DOHH2 (cell line): ENCODE measurements around the gene B4GALNT1.

Experiments
- H3F3A ChIP-seq: fragments of 200-600 bp; sonication (generic), shearing (Covaris generic); 2 replicates; pipeline ENCODE4 v1.6.0; 2016; ENCODE audit warnings: antibody characterized with exemption, mild to moderate bottlenecking; ENCODE audit not compliant: control insufficient read depth, insufficient read depth
- H3K27ac ChIP-seq: fragments of 200-600 bp; sonication (generic); 2 replicates; pipeline ENCODE4 v1.5.1; 2014; ENCODE audit warnings: low read depth, mild to moderate bottlenecking, low read length, moderate library complexity
- H3K27me3 ChIP-seq: fragments of 200-600 bp; sonication (generic); 2 replicates; pipeline ENCODE4 v1.6.1; 2014; ENCODE audit warnings: mild to moderate bottlenecking, low read length, mixed read lengths; ENCODE audit not compliant: control insufficient read depth
- H3K36me3 ChIP-seq: fragments of 200-600 bp; sonication (generic); 2 replicates; pipeline ENCODE4 v1.6.1; 2014; ENCODE audit warnings: mild to moderate bottlenecking, low read length, moderate library complexity, mixed read lengths; ENCODE audit not compliant: control insufficient read depth
- H3K4me1 ChIP-seq: fragments of 200-600 bp; sonication (generic); 2 replicates; pipeline ENCODE4 v1.6.1; 2014; ENCODE audit warnings: mild to moderate bottlenecking, low read length, mixed read lengths; ENCODE audit not compliant: control insufficient read depth
- H3K4me2 ChIP-seq: fragments of 200-600 bp; sonication (generic); 2 replicates; pipeline ENCODE4 v1.6.0; 2014; ENCODE audit warnings: mild to moderate bottlenecking, low read length, moderate library complexity
- H3K4me3 ChIP-seq: fragments of 200-600 bp; sonication (generic); 2 replicates; pipeline ENCODE4 v1.5.1; 2014; ENCODE audit warnings: mild to moderate bottlenecking, low read length, mixed read lengths
- H3K79me2 ChIP-seq: fragments of 200-600 bp; sonication (generic); 2 replicates; pipeline ENCODE4 v1.6.1; 2014; ENCODE audit warnings: mild to moderate bottlenecking, low read length, mixed read lengths; ENCODE audit not compliant: control insufficient read depth
- H3K9me2 ChIP-seq: fragments of 200-600 bp; sonication (generic); replicated peaks from 2 replicates; pipeline ENCODE4 v1.6.1; 2014; ENCODE audit warnings: mild to moderate bottlenecking, low read length, mixed read lengths; ENCODE audit not compliant: control insufficient read depth
- H3K9me3 ChIP-seq: fragments of 200-600 bp; sonication (generic); 2 replicates; pipeline ENCODE4 v1.6.1; 2014; ENCODE audit warnings: antibody characterized with exemption, low read length, mixed read lengths; ENCODE audit not compliant: control insufficient read depth, insufficient read depth
- H4K20me1 ChIP-seq: fragments of 200-600 bp; sonication (generic); 2 replicates; pipeline ENCODE4 v1.6.0; 2014; ENCODE audit warnings: low read depth, mild to moderate bottlenecking, antibody characterized with exemption, low read length, moderate library complexity; ENCODE audit not compliant: control insufficient read depth, insufficient read depth
- CTCF ChIP-seq: fragments of 200-600 bp; sonication (generic); IDR thresholded peaks from one replicate; pipeline ENCODE4 v1.5.1; 2014; ENCODE audit warnings: antibody characterized with exemption, mild to moderate bottlenecking, low read depth, low read length; ENCODE audit not compliant: poor library complexity, severe bottlenecking
- EZH2phosphoT487 ChIP-seq: fragments of 200-600 bp; sonication (generic); IDR thresholded peaks from 2 replicates; pipeline ENCODE4 v1.6.1; 2017; ENCODE audit warnings: borderline replicate concordance, mild to moderate bottlenecking, antibody characterized with exemption, low read length, moderate library complexity, mixed read lengths

Gene B4GALNT1

GRCh38 chr12:57583008-57583831 is 49.8 kb downstream of the B4GALNT1 start:
- no peaks in the 10 kb centered on the region for H3K79me2 ChIP-seq
- H3K36me3 ChIP-seq, result no peaks in the 10 kb centered on the region
- H4K20me1 ChIP-seq, result no peaks in the 10 kb centered on the region; the same call in 1 of the 2 replicates
- no peak overlapping the region for H3K27ac ChIP-seq
- no peaks in the 10 kb centered on the region for H3K9me2 ChIP-seq
- peaks cover 5% of the 10 kb centered on the region for H3K4me1 ChIP-seq
- peaks cover 57% of the 10 kb centered on the region for H3K27me3 ChIP-seq
- no peak overlapping the region for H3K4me3 ChIP-seq
- no peak for TF ChIP-seq EZH2phosphoT487
- peak; percentile 99 for TF ChIP-seq CTCF
- peak overlapping the region; percentile 34 for H3K4me2 ChIP-seq
- no peaks in the 10 kb centered on the region for H3K9me3 ChIP-seq
- H3F3A ChIP-seq, result no peaks in the 10 kb centered on the region

DNA sequence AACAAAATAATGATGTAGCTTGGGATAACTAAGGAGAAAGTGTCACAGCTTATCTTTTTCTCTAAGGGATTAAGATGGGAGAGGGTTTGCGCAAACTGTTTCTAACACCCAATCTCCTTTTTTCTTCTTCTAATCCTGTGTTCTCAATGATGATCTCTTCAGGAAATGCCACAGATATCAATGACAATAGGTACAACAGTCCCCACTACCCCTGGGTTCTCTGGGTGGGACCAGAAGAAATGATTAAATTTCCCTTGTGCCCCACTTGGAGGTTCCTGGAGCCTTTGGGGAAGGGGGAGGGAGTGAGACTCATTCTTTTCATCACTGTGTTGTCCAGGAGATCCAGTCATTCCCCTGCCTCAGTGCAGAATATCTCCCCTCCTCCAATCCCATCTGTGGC is 50.6 kb downstream of the B4GALNT1 start:
- H3K9me3 ChIP-seq, result no peaks in the 10 kb centered on the region
- no peak overlapping the region for H3K4me3 ChIP-seq
- peaks cover 5% of the 10 kb centered on the region for H3K4me1 ChIP-seq
- H3K27me3 ChIP-seq, result peaks cover 56% of the 10 kb centered on the region
- H3K9me2 ChIP-seq, result no peaks in the 10 kb centered on the region
- no peak overlapping the region for H3K4me2 ChIP-seq
- no peaks in the 10 kb centered on the region for H3K36me3 ChIP-seq
- no peaks in the 10 kb centered on the region; the same call in 1 of the 2 replicates for H4K20me1 ChIP-seq
- H3K79me2 ChIP-seq, result no peaks in the 10 kb centered on the region
- no peaks in the 10 kb centered on the region for H3F3A ChIP-seq
- TF ChIP-seq CTCF (no peak), EZH2phosphoT487 (no peak)
- H3K27ac ChIP-seq, result no peak overlapping the region

GRCh38 chr12:57581802-57582201 is 51.2 kb downstream of the B4GALNT1 start:
- H3K4me1 ChIP-seq, result peaks cover 5% of the 10 kb centered on the region
- H3K36me3 ChIP-seq, result no peaks in the 10 kb centered on the region
- no peaks in the 10 kb centered on the region for H3K9me3 ChIP-seq
- TF ChIP-seq EZH2phosphoT487 (no peak), CTCF (no peak)
- H3K4me3 ChIP-seq, result no peak overlapping the region
- H3K9me2 ChIP-seq, result no peaks in the 10 kb centered on the region
- no peak overlapping the region for H3K4me2 ChIP-seq
- no peaks in the 10 kb centered on the region for H3F3A ChIP-seq
- peaks cover 54% of the 10 kb centered on the region for H3K27me3 ChIP-seq
- no peaks in the 10 kb centered on the region for H3K79me2 ChIP-seq
- H3K27ac ChIP-seq, result no peak overlapping the region
- H4K20me1 ChIP-seq, result no peaks in the 10 kb centered on the region; the same call in 1 of the 2 replicates
